AG09319 (cell line): ENCODE data around the gene ANXA3.

Experiments
- DNase-seq: peaks from one replicate; pipeline ENCODE4 v3.0.0-alpha.2; 2010; ENCODE audit warnings: low read depth; ENCODE audit errors: extremely low read depth
- TF ChIP-seq, protein P1 (sequence below): IDR thresholded peaks from 2 replicates; pipeline ENCODE4 v1.5.1; 2011; ENCODE audit warnings: low read depth, mild to moderate bottlenecking, inconsistent platforms, low read length, moderate library complexity

ANXA3 gene

DNA sequence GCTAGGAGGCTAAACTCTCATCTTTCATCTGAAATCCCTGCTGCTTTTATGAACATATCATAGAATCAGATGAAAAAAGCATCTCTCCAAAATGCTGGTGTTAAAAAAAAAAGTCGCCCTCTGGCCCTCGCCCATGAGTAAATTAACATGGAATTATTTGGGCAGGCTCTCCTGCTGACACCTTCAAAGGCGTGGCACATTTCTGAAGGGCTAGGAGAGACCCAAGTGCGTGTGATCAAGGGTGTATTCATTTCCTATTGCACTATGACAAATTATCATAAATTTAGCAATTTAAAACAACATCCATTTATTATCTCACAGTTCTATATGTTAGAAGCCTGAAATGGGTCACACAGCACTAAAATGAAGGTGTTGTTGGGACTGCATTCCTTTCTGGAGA lies 5.1 kb downstream of the ANXA3 start:
- no peak for DNase-seq
- TF ChIP-seq, protein P1, sequence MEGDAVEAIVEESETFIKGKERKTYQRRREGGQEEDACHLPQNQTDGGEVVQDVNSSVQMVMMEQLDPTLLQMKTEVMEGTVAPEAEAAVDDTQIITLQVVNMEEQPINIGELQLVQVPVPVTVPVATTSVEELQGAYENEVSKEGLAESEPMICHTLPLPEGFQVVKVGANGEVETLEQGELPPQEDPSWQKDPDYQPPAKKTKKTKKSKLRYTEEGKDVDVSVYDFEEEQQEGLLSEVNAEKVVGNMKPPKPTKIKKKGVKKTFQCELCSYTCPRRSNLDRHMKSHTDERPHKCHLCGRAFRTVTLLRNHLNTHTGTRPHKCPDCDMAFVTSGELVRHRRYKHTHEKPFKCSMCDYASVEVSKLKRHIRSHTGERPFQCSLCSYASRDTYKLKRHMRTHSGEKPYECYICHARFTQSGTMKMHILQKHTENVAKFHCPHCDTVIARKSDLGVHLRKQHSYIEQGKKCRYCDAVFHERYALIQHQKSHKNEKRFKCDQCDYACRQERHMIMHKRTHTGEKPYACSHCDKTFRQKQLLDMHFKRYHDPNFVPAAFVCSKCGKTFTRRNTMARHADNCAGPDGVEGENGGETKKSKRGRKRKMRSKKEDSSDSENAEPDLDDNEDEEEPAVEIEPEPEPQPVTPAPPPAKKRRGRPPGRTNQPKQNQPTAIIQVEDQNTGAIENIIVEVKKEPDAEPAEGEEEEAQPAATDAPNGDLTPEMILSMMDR: no peak

GRCh38 chr4:78557841-78558240 lies 6.3 kb downstream of the ANXA3 start:
- TF ChIP-seq, protein P1: no peak
- no peak for DNase-seq

DNA sequence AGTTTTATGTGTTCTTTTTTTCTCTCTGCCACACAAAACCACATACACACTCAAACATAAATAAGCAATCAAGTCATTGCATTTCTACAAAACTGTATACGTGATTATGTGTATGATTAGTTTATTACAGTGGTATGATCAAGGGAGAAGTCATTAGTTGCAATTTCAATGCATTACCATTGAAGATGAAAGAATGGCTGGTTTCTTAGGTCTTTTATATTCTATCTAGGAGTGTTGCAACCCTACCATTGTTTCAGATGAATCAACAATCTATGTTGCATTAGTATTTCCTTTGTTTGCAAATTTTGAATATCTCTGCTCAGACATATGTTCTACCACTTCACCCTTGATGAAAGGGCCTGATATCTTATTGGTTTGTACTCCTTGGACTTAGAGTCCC lies 6.8 kb downstream of the ANXA3 start:
- no peak for DNase-seq
- TF ChIP-seq, protein P1: no peak

- no peak for DNase-seq
- TF ChIP-seq, protein P1: no peak
These were observed 8.9 kb downstream of the ANXA3 start for GRCh38 chr4:78560296-78560963.

DNA sequence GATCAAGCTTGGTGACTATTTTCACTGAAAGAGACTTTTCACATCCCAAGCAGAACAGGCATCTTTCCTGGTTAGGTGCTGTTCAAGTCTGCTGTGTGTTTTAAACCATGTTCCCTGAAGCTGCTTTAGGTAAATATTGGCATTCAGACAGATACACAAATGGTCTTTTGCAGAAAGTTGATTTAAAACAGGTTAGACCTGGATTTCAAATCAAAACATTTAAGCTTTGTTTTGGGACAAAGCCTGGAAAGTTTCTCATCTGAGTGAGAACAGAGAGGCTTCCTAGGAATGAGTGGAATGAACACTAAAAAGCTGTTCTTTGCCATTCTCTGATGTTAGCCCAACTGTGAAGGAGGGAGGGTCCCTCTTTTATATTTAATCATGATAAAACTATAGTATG lies 10.1 kb downstream of the ANXA3 start:
- DNase-seq: no peak
- TF ChIP-seq, protein P1: no peak

DNA sequence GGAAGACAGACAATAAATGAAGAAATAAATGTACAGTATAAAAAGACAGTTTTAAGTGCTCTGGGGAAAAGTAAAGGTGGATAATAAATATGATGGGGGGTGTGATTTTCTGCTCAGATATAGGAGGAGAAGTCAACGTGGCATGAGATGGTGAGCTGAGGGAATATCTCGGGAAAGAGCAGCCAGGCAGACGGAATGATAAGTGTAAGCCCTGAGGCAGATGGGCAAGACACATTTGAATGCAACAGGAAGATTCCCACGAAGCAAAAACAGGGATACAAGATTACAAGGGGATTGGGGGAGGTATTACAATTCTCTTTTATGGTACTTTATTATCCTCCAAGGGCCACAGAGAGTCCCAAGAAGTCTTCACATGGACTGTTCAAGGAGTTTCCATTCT lies 11.1 kb downstream of the ANXA3 start:
- TF ChIP-seq, protein P1: no peak
- DNase-seq: no peak

- TF ChIP-seq, protein P1: no peak
- DNase-seq: no peak
These were observed 14.4 kb downstream of the ANXA3 start for GRCh38 chr4:78565971-78566372.
